GM12892 (cell line): ENCODE results near the gene KIRREL3.

Experiments used
- POLR2A ChIP-seq: IDR thresholded peaks from 2 replicates; pipeline ENCODE4 v1.6.1; 2011; ENCODE audit warnings: low read depth, low read length, control low read depth
- POLR2AphosphoS5 ChIP-seq: IDR thresholded peaks from 2 replicates; pipeline ENCODE4 v1.6.1; 2011; ENCODE audit warnings: low read depth, low read length, control low read depth

DNA sequence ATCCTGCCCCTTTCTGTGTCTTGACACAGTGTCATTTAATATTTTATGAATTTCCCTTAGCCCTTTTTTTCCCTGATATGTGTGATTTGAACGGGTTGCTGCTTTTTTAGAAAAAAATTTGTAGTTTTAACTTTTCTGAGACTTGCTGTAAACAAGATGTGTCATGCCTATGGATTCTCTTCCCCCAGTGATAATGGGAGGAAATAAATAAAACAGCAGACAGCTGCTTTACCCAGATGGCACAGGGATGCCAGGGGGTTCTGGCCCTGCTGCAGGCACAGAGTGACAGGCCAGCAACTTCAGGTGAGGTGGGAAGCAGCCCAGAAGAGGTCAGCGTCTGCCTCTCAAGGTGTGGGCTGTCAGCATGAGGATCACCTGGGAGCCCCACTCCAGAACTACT is 266.9 kb downstream of the KIRREL3 start:
- TF ChIP-seq POLR2A (no peak), POLR2AphosphoS5 (no peak)
